Activated T-helper 1 cell treated with Interleukin-2 at 50 U/mL for 16 hours (primary cell): Measurements from ENCODE around the gene GIPC2.

ENCODE experiments used
- DNase-seq: peaks from one replicate; pipeline ENCODE4 v3.0.0-alpha.2; 2020; ENCODE audit warnings: low read depth

Gene GIPC2

GRCh38 chr1:78146205-78146771 is 100.5 kb downstream of the GIPC2 start:
- no peak for DNase-seq

DNA sequence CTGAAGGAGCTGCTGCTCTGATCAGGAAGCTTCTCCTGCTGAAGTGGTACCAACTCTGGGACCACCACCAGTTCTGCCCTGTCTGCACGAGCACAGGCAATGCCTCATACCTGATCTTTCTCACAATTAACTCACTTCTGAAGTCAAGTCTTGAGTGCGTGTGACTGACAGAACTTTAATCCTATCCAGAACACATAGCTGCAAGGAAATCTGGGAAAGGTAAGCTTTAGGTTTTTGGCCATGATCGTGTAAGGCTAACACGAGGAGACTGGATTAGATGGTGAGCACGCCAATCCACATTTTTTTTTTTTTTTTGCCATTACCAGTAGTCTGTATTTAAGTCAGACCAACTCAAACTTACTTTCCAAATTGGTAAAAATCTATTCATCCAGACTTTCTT is 101.3 kb downstream of the GIPC2 start:
- DNase-seq = no peak

- no peak for DNase-seq
Observed at GRCh38 chr1:78153092-78153736, 107.4 kb downstream of the GIPC2 start.

DNA sequence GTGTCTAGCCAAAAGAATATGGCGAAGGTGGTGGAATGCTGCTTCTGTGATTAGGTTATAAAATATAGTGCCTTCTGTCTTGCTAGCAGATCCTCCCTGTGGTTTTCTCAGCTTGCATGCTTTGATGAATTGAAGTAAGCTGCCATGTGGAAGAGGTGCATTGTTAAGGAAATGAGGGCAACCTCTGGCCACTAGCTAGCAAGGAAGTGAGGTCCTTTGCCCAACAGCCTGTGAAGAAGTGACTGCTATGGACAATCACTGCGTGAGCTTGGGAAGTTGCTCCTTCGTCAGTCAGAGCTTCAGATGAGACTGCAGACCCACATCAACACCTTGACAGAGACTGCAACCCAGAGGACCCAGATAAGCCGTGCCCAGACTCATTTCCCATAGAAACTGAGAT is 109.4 kb downstream of the GIPC2 start:
- DNase-seq = no peak

DNA sequence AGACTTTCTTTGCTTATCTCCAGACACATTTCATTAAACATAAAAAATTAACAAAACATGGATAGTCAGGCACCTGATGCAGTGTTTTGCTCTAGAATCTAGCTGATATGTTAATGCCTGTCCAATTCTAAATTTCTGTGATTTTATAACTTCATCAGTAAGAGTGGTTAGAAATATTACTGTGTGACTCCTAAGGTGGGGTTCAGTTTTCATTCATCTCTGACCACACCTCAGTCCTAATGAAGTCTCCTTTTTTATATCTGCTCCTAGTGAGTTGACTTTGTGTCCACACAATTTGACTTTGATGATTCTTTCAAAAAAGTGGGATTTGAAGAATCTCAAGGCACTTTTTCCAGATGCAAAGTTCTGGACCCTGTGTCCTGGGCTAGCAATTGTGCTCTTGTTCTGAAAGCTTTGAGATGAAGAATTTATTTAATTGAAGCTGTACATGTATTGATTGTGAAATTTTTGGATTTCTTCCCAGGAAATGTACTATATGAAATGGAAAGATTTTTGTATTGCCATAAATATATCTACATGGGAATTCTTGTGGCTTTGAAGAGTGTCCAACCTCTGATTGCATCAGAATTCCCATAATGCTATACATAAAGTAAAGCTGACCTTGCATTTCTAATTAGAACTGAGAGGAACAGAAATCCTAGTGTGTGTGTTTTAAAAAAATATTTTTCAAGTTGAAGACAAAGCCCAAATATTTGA is 111.2 kb downstream of the GIPC2 start:
- no peak for DNase-seq

DNA sequence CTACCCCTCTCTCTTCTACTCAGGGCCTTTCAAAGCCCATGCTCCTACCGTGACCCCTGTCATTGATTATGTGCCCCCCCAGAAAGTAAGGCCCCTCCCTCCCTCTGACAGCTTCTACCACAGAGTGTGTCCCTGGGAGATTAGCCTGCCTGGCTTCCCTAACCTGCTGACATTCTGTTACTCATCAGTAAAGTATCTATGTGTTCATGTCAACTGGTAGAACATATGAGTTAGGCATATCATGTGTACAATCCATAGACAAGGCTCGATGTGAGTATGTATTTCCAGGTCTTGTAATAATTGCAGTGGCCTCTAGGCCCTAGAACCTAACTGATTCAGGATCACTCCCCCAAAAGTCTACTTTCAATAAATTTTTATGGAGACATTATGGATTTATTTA is 120.0 kb downstream of the GIPC2 start:
- no peak for DNase-seq

DNA sequence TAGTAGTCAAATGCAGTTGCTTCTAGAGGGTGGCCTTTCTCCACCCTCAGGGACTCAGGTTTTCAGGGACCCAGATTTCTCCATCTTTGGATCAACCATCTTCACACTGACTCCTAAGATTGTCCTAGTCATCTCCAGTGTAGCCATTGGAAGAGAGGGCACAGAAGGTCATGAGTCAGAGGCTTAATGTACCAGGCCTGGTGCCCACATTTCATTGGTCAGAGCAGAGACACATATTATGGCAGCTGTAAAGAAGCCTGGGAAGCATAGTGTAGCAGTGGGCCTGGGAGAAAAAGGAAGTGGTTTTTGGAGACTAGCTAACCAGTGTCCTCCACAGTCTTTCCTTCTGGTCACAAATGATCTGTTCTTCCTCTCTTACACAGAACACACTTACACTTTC is 122.5 kb downstream of the GIPC2 start:
- no peak for DNase-seq

DNA sequence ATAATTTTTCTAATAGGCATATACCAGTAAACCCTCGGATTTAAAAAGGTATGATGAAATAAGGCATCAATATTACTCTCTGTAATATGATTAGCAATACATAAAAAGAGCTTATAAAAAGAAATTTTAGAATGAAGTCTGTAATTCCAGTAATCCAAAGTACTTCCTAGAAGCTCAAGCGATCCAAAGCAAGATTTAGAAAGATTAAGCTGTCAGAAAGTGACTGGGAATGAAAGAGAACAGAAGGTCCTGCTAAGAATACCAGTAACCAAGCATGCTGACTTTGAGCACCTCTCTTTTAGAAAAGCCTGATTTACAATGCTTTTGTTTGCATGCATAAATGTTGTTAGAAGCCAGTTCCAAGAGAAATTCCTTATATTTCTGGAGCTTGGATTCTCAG is 125.1 kb downstream of the GIPC2 start:
- DNase-seq = no peak

DNA sequence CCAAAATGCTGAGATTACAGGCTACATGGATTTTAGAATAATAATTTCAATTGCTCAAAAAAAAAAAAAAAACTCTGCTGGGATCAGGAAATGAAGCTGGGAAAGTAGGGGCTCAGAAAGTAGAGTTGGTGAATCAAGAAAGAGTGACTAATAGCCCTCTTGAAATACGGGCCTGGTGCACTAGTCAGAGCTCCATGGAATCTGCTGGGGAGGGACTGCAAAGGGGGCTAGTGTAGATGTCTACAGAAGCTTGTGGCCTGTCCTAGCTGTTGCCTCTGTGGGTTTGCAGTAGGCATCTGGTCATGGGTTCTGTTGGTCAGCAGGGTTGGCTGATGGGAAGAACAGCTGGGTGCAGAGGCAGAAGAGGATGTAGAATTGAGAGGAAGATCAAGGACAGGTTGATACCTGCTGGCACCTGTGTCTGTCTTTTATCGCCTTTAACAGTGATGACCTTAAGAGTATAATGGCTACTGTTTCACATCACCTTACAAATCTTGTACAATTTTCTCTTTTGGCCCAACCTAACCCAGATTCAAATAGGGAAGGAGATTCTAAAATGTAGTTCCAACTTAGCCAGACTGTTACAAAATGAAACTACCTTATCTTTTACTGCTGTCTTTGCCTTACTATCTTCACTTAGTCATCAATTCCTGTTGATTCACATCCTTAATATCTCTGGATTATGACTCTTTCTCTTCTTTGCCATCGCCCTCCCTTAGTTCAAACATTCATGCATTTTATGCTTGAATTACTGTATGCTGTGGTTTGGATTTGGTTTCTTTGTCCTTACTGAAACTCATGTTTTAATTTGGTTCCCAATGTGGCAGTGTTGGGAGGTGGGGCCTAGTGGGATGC is 126.2 kb downstream of the GIPC2 start:
- DNase-seq = no peak

DNA sequence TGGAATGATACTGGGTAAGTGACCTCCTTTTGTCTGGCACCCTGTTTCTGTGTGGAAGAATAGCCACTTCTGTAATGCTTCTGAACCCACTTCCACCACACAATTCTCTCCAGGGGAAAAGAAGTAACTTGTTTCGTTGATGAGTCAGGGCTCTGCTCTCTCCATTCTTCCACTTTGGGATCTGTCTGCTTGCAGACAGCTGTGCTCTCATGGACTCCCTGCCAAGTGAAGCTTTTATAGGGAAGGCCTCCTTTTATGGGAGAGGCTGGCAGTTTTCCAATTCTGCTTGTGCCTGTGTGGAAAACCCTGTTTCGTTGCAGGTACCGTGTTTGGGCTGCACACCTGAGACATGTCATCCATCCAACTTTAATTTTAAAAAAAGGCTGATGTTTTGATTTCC is 130.7 kb downstream of the GIPC2 start:
- DNase-seq = no peak

GRCh38 chr1:78177708-78178270 is 132.0 kb downstream of the GIPC2 start:
- no peak for DNase-seq

- no peak for DNase-seq
Observed at GRCh38 chr1:78178816-78179215, 133.1 kb downstream of the GIPC2 start.

DNA sequence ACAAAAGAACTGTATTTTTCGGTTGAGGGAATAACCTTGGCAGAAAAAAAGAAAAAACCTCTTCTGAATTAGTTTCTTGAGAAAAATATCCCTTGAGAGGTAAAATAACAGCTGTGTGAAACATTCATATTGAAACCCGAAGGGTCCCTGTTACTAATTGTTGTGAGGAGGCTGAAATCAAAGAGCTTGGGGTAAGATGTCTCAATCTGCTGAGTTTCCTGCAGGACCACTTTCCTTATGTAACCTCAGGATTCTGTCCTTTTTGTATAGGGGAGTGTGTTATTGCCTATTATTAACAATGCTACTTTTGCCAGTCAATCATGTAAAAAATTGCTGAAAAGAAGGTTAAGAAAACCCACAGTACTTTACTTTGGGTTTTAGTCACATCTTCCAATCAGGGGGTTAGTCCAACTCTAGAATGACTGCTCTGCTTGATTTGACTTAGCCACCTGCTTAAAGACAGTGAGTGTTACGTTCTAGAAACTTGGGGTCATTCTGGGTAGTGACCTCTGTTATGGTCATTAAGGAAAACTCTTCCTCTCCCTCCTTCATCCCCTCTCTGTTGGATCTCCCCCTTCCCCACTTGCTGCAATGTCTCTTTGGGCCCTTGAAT is 138.8 kb downstream of the GIPC2 start:
- no peak for DNase-seq
